SU-DHL-6 (cell line): ENCODE results near the gene ARMH3.

Experiments
- H2AFZ ChIP-seq: fragments of 200-600 bp; sonication (generic); 2 replicates; pipeline ENCODE4 v1.6.1; 2014; ENCODE audit warnings: low read depth, mild to moderate bottlenecking, moderate library complexity, mixed read lengths, antibody characterized with exemption, low read length; ENCODE audit not compliant: severe bottlenecking
- H3F3A ChIP-seq: fragments of 200-600 bp; shearing (Covaris generic); 2 replicates; pipeline ENCODE4 v1.6.0; 2016; ENCODE audit warnings: antibody characterized with exemption, mild to moderate bottlenecking; ENCODE audit not compliant: insufficient read depth
- H3K27ac ChIP-seq: fragments of 200-600 bp; sonication (generic); 2 replicates; pipeline ENCODE4 v1.5.1; 2016; ENCODE audit warnings: low read depth, mild to moderate bottlenecking, low read length, moderate library complexity, mixed read lengths
- H3K27me3 ChIP-seq: fragments of 200-600 bp; sonication (generic), shearing (Covaris generic); 2 replicates; pipeline ENCODE4 v1.6.0; 2014; ENCODE audit warnings: mild to moderate bottlenecking, low read length
- H3K36me3 ChIP-seq: fragments of 200-600 bp; sonication (generic); 2 replicates; pipeline ENCODE4 v1.6.1; 2014; ENCODE audit warnings: mild to moderate bottlenecking, low read length, mixed read lengths
- H3K4me2 ChIP-seq: fragments of 300-600, 200-600 bp; shearing (Covaris generic), sonication (generic); 2 replicates; pipeline ENCODE4 v1.6.0; 2014; ENCODE audit warnings: low read length, low read depth, mild to moderate bottlenecking; ENCODE audit not compliant: poor library complexity, severe bottlenecking
- H3K4me3 ChIP-seq: fragments of 200-600 bp; sonication (generic); 2 replicates; pipeline ENCODE4 v1.5.1; 2014; ENCODE audit warnings: antibody characterized with exemption, low read length, mild to moderate bottlenecking, mixed read lengths; ENCODE audit not compliant: insufficient read depth, poor library complexity, severe bottlenecking
- H3K79me2 ChIP-seq: fragments of 200-600 bp; sonication (generic); 2 replicates; pipeline ENCODE4 v1.6.1; 2014; ENCODE audit warnings: mild to moderate bottlenecking, low read length, moderate library complexity; ENCODE audit not compliant: insufficient read depth
- H3K9ac ChIP-seq: fragments of 200-600 bp; sonication (generic); 2 replicates; pipeline ENCODE4 v1.7.0; 2014; ENCODE audit warnings: mild to moderate bottlenecking, low read length
- H3K9me2 ChIP-seq: fragments of 200-600 bp; sonication (generic); replicated peaks from 2 replicates; pipeline ENCODE4 v1.6.1; 2014; ENCODE audit warnings: low read length; ENCODE audit not compliant: insufficient read depth
- H3K9me3 ChIP-seq: fragments of 200-600 bp; sonication (generic); 2 replicates; pipeline ENCODE4 v1.6.1; 2014; ENCODE audit warnings: low read length, mixed read lengths; ENCODE audit not compliant: insufficient read depth
- H4K20me1 ChIP-seq: fragments of 200-600 bp; sonication (generic); 2 replicates; pipeline ENCODE4 v1.6.1; 2014; ENCODE audit warnings: low read depth, mild to moderate bottlenecking, antibody characterized with exemption, low read length, moderate library complexity, mixed read lengths
- EZH2phosphoT487 ChIP-seq: fragments of 200-600 bp; sonication (generic), shearing (Covaris generic); conservative IDR thresholded peaks from 2 replicates; pipeline ENCODE4 v1.6.1; 2018; ENCODE audit warnings: mild to moderate bottlenecking, antibody characterized with exemption, low read length, moderate library complexity, mixed read lengths
- TF ChIP-seq, protein P1 (sequence below): fragments of 200-600 bp; sonication (generic); IDR thresholded peaks from one replicate; pipeline ENCODE4 v1.5.1; 2017; ENCODE audit warnings: antibody characterized with exemption, mild to moderate bottlenecking, low read length, moderate library complexity; ENCODE audit not compliant: insufficient read depth, poor library complexity, severe bottlenecking

Gene ARMH3

DNA sequence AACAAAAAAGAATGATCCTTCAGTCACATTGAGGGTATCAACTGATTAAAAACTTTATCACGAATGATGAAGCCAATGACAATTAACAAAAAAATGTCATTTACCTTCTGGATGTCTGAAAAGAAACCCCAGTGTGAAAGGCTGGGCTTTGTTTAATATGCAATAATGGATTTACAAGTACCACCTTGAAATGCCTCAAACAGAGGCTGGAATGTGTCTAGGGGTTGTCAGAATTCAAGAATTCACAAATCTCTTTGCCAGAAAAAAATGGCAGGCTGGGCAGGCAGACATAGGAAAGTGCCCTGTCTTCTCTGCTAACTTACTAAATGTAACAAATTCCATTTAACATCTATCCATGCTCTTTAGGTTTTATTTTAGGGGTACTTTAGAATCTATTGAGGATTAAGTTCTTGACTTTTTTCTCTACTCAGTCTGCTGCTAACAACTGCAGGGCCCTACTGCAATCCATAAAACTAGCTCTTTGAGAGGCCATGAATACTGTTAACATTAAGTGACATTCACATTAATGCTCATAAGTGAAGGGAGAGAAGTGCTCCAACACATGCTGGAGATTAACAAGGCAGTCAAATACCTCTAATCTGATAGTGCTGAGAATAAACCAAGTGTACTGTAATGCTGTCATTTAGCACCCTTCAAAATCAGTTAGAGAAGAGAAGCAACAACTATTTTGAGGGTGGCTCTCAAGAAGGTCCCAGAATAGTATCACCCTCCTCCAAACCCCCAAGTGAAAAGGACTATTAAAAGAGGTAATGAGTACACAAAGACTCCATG, 169.3 kb downstream of the ARMH3 start:
- H3K9ac ChIP-seq = no peak overlapping the region
- H2AFZ ChIP-seq = no peak overlapping the region
- no peaks in the 10 kb centered on the region for H3K9me2 ChIP-seq
- H3F3A ChIP-seq = no peaks in the 10 kb centered on the region
- H3K36me3 ChIP-seq = no peaks in the 10 kb centered on the region
- H3K27ac ChIP-seq = no peak overlapping the region
- no peaks in the 10 kb centered on the region for H3K9me3 ChIP-seq
- H3K4me2 ChIP-seq = no peak overlapping the region
- TF ChIP-seq, protein P1, sequence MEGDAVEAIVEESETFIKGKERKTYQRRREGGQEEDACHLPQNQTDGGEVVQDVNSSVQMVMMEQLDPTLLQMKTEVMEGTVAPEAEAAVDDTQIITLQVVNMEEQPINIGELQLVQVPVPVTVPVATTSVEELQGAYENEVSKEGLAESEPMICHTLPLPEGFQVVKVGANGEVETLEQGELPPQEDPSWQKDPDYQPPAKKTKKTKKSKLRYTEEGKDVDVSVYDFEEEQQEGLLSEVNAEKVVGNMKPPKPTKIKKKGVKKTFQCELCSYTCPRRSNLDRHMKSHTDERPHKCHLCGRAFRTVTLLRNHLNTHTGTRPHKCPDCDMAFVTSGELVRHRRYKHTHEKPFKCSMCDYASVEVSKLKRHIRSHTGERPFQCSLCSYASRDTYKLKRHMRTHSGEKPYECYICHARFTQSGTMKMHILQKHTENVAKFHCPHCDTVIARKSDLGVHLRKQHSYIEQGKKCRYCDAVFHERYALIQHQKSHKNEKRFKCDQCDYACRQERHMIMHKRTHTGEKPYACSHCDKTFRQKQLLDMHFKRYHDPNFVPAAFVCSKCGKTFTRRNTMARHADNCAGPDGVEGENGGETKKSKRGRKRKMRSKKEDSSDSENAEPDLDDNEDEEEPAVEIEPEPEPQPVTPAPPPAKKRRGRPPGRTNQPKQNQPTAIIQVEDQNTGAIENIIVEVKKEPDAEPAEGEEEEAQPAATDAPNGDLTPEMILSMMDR = no peak
- TF ChIP-seq EZH2phosphoT487 = no peak
- H4K20me1 ChIP-seq = no peaks in the 10 kb centered on the region
- no peak overlapping the region for H3K4me3 ChIP-seq
- H3K27me3 ChIP-seq = no peaks in the 10 kb centered on the region
- no peaks in the 10 kb centered on the region for H3K79me2 ChIP-seq

DNA sequence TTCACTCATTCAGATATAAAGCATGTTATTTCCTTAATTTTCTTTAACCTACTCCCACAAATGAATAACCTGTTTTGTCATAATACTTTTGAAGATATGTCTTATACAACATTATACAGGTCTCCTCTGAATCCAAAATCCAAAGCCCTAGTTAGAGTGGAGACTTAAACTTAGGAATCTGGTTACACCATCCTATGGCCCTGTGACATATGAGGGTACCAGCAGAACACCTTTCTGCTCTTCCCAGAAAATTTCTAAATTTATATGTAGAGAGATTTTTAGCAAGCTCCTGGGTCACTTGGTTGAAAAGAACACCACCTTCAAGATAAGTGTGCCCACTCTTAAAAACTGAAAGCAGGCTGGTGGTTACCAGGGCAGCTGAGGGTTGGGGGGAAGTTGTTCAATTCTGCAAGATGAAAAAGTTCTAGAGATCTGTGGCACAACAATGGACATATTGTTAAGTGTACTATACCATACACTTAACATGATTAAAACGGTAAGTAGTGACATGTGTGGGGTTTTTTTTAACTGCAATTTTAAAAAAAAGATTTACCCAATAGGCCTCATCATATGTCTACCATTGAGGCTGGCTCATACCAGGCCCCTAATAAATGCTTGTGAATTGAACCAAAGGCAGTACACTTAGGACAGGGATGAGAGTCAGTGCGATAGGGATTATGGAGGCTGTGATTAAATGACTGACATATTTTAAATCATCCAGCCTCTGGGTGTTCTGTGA, 174.8 kb downstream of the ARMH3 start:
- H4K20me1 ChIP-seq = no peaks in the 10 kb centered on the region
- H3K79me2 ChIP-seq = no peaks in the 10 kb centered on the region
- no peaks in the 10 kb centered on the region for H3K9me2 ChIP-seq
- no peaks in the 10 kb centered on the region for H3K27me3 ChIP-seq
- TF ChIP-seq EZH2phosphoT487 = no peak
- TF ChIP-seq, protein P1 = no peak
- H3K27ac ChIP-seq = no peak overlapping the region
- no peaks in the 10 kb centered on the region for H3K36me3 ChIP-seq
- H3K9ac ChIP-seq = no peak overlapping the region
- H2AFZ ChIP-seq = no peak overlapping the region
- H3K4me2 ChIP-seq = no peak overlapping the region
- no peaks in the 10 kb centered on the region for H3K9me3 ChIP-seq
- H3K4me3 ChIP-seq = no peak overlapping the region
- H3F3A ChIP-seq = no peaks in the 10 kb centered on the region

DNA sequence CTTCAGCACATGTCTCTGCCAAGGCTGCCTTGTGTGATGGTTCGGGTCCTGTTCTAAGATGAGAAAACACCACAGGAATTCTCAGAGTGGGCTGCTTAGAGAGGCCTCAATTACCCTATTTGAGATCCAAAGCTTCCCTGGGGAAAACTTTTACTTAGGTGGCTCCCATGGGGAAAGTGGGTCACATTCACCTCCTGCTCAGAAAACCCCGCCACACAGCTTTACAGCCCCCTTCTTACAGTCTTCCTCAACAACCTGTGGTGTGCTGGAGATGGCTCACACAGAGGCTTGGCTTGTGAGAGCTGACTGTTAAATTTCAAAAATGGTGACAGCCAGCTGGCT, 175.8 kb downstream of the ARMH3 start:
- Histone ChIP-seq H3K4me3 (no peak overlapping the region), H3K4me2 (no peak overlapping the region), H2AFZ (no peak overlapping the region), H3K27ac (no peak overlapping the region), H3F3A (no peaks in the 10 kb centered on the region), H3K9ac (no peak overlapping the region), H3K79me2 (no peaks in the 10 kb centered on the region), H4K20me1 (no peaks in the 10 kb centered on the region), H3K27me3 (no peaks in the 10 kb centered on the region), H3K36me3 (no peaks in the 10 kb centered on the region), H3K9me3 (no peaks in the 10 kb centered on the region), H3K9me2 (no peaks in the 10 kb centered on the region)
- no peak for TF ChIP-seq EZH2phosphoT487
- TF ChIP-seq, protein P1 = no peak
